Gastrocnemius medialis (tissue), 4 donors: Measurements from ENCODE around the gene MUSK.

Experiments
- CTCF ChIP-seq, 5 experiments: fragments of 450-650 bp in 3 of 5; fragments of 200-600 bp in 2 of 5; sonication (generic) in 2 of 5; IDR thresholded peaks in 4 of 5; conservative IDR thresholded peaks in 1 of 5; 1 replicate in 4 of 5; 2 replicates in 1 of 5; pipeline ENCODE4 v1.5.1; 2016 to 2019; ENCODE audit warnings: antibody characterized with exemption in 5 of 5, mild to moderate bottlenecking in 3 of 5, moderate library complexity in 3 of 5
- POLR2A ChIP-seq, 2 donors: fragments of 450-650 bp; IDR thresholded peaks; one replicate each; pipeline ENCODE4 v1.6.1; 2017; ENCODE audit warnings: antibody characterized with exemption in 2 of 2, mild to moderate bottlenecking in 2 of 2, moderate library complexity in 2 of 2

DNA sequence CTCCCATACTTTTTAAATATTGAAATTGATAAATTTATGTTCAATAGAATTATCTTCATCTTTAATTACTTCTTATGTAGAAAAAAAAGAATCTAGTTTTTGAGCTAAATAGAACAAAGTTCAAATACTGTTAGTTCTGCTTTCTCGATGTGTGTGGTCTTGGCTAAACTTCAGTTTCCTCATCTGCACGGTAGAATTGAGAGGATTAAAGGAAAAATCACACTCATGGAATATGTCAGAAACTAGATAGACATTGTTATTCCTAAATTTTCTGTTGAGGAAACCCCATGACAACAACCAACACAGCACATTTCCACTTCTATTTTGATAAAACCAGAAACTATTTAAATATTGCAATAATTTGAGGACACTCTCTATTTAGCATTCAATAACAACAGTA is 100.3 kb downstream of the MUSK start:
- no peak for TF ChIP-seq CTCF (IDR thresholded peaks at IDR 0.05 in 4 of 5, conservative IDR thresholded peaks at IDR 0.05 in 1 of 5)
- no peak for TF ChIP-seq POLR2A (IDR thresholded peaks at IDR 0.05)
